HFF-Myc (cell line): ENCODE data around the gene STXBP1.

Experiments used
- DNase-seq: peaks from one replicate; pipeline ENCODE4 v3.0.0-alpha.2; 2011; ENCODE audit warnings: low read depth; ENCODE audit errors: extremely low read depth
- H3K4me3 ChIP-seq: replicated peaks from 2 replicates; pipeline ENCODE4 v1.5.1; 2011; ENCODE audit warnings: low read depth, mild to moderate bottlenecking, control low read depth, low read length
- TF ChIP-seq, protein P1 (sequence below): IDR thresholded peaks from 2 replicates; pipeline ENCODE4 v1.5.1; 2012; ENCODE audit warnings: mild to moderate bottlenecking, low read depth, low read length, control low read depth; ENCODE audit errors: missing control alignments

Gene STXBP1

GRCh38 chr9:127652733-127653132 is 40.7 kb downstream of the STXBP1 start:
- TF ChIP-seq, protein P1, sequence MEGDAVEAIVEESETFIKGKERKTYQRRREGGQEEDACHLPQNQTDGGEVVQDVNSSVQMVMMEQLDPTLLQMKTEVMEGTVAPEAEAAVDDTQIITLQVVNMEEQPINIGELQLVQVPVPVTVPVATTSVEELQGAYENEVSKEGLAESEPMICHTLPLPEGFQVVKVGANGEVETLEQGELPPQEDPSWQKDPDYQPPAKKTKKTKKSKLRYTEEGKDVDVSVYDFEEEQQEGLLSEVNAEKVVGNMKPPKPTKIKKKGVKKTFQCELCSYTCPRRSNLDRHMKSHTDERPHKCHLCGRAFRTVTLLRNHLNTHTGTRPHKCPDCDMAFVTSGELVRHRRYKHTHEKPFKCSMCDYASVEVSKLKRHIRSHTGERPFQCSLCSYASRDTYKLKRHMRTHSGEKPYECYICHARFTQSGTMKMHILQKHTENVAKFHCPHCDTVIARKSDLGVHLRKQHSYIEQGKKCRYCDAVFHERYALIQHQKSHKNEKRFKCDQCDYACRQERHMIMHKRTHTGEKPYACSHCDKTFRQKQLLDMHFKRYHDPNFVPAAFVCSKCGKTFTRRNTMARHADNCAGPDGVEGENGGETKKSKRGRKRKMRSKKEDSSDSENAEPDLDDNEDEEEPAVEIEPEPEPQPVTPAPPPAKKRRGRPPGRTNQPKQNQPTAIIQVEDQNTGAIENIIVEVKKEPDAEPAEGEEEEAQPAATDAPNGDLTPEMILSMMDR = no peak
- no peak overlapping the region for H3K4me3 ChIP-seq
- no peak for DNase-seq

GRCh38 chr9:127654619-127655018 is 42.5 kb downstream of the STXBP1 start:
- TF ChIP-seq, protein P1 = no peak
- no peak for DNase-seq
- H3K4me3 ChIP-seq = no peak overlapping the region

GRCh38 chr9:127658428-127658827 is 46.4 kb downstream of the STXBP1 start:
- TF ChIP-seq, protein P1 = no peak
- no peak for DNase-seq
- no peak overlapping the region for H3K4me3 ChIP-seq

DNA sequence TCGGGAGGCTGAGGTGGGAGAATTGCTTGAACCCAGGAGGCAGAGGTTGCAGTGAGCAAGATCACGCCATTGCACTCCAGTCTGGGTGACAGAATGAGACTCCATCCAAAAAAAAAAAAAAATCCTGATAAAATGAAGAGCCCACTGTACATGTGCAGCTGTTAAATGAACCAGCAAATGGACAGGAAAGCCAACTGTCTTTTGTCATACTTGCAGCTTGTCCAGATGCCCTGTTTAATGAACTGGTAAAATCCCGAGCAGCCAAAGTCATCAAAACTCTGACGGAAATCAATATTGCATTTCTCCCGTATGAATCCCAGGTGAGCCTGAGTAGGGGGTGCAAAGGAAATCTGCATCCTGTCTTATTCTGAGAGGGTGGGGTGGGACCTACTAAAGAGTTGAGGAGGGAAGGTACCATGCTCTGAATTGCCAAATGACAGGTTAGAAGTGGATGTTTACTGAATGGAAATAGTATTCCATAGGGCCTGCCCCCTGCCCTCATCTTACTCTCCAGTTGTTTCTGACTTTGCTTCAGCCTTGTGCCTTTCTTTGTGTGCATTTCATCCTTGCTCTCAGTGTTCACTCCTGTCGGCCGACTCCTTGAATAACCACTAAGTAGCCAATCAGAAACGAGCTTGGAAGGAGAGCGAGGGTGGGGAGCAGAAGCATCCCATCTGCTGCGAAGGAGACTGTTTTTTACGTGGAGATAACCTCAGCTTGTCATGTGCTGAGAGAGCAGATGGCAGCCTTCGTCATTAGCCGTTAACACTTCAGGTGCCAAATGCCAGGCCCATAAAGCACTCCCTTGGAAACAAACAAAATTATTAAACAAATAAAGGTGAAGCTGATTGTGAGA is 49.0 kb downstream of the STXBP1 start:
- DNase-seq = no peak
- TF ChIP-seq, protein P1 = no peak
- H3K4me3 ChIP-seq = no peak overlapping the region

- H3K4me3 ChIP-seq = no peak overlapping the region
- TF ChIP-seq, protein P1 = no peak
- DNase-seq = no peak
Observed at GRCh38 chr9:127662617-127663016, 50.5 kb downstream of the STXBP1 start.

DNA sequence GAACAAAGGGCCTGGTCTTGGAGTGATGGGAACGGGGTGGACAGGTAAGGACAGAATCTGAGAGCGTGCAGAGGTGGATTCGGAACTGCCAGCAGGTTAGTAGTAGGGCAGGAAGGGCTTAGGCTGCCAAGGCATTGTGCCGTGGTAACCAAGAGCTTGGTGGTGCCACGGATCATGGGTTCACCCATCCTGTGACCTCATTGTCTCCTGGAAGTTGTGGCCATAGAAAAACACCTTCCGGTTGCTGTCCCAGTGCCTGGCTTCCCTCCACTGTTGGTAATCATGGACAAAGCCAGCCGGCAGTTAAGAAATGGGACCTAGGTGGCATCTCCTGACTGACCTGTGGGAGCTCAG is 52.2 kb downstream of the STXBP1 start:
- no peak for DNase-seq

More for the DNA sequence above, 52.2 kb downstream of the STXBP1 start:
- TF ChIP-seq, protein P1 = no peak
- H3K4me3 ChIP-seq = no peak overlapping the region
